GM23248 (cell line): ENCODE results near the gene NCOA5. TPM values are rescaled to one million over a fixed set of nuclear protein-coding genes. Genes with fewer than 3 reads are reported as not detected.

Experiments used
- DNase-seq: peaks from one replicate; pipeline ENCODE4 v3.0.0-alpha.2; 2015
- H2AFZ ChIP-seq: fragments of 200-600 bp; sonication (generic); 2 replicates; pipeline ENCODE4 v1.6.1; 2016; ENCODE audit warnings: antibody characterized with exemption
- H3F3A ChIP-seq: fragments of 200-600 bp; sonication (generic); 2 replicates; pipeline ENCODE4 v1.6.1; 2016; ENCODE audit warnings: mild to moderate bottlenecking, antibody characterized with exemption, mixed run types; ENCODE audit not compliant: insufficient read depth
- H3K27ac ChIP-seq: fragments of 200-600 bp; sonication (generic); 2 replicates; pipeline ENCODE4 v1.5.1; 2016; ENCODE audit warnings: mild to moderate bottlenecking
- H3K27me3 ChIP-seq: fragments of 200-600 bp; sonication (generic); replicated peaks from 2 replicates; pipeline ENCODE4 v1.6.1; 2016; ENCODE audit warnings: mild to moderate bottlenecking; ENCODE audit not compliant: insufficient read depth
- H3K36me3 ChIP-seq: fragments of 200-600 bp; sonication (generic); 2 replicates; pipeline ENCODE4 v1.6.1; 2016; ENCODE audit warnings: low read depth, mild to moderate bottlenecking
- H3K4me1 ChIP-seq: fragments of 200-600 bp; sonication (generic); 2 replicates; pipeline ENCODE4 v1.6.1; 2016; ENCODE audit warnings: mild to moderate bottlenecking; ENCODE audit not compliant: insufficient read depth
- H3K4me2 ChIP-seq: fragments of 200-600 bp; sonication (generic); one replicate; pipeline ENCODE4 v1.6.1; 2016; ENCODE audit warnings: mild to moderate bottlenecking; ENCODE audit not compliant: unreplicated experiment
- H3K4me3 ChIP-seq: fragments of 200-600 bp; sonication (generic); 2 replicates; pipeline ENCODE4 v1.5.1; 2016; ENCODE audit warnings: mild to moderate bottlenecking
- H3K79me2 ChIP-seq: fragments of 200-600 bp; sonication (generic); 2 replicates; pipeline ENCODE4 v1.6.1; 2016; ENCODE audit warnings: mild to moderate bottlenecking; ENCODE audit not compliant: insufficient read depth
- H3K9ac ChIP-seq: fragments of 200-600 bp; sonication (generic); 2 replicates; pipeline ENCODE4 v1.6.1; 2016; ENCODE audit warnings: mild to moderate bottlenecking
- H3K9me2 ChIP-seq: fragments of 200-600 bp; sonication (generic); 2 replicates; pipeline ENCODE4 v1.6.1; 2016; ENCODE audit warnings: mixed run types, mild to moderate bottlenecking, moderate library complexity; ENCODE audit not compliant: insufficient read depth
- H3K9me3 ChIP-seq: fragments of 200-600 bp; sonication (generic); one replicate; pipeline ENCODE4 v1.6.1; 2017; ENCODE audit warnings: low read depth
- H4K20me1 ChIP-seq: fragments of 200-600 bp; sonication (generic); 2 replicates; pipeline ENCODE4 v1.6.0; 2016; ENCODE audit not compliant: insufficient read depth
- EZH2 ChIP-seq: fragments of 200-600 bp; sonication (generic); IDR thresholded peaks from 2 replicates; pipeline ENCODE4 v1.6.1; 2018; ENCODE audit warnings: antibody characterized with exemption, mild to moderate bottlenecking; ENCODE audit not compliant: insufficient read depth, poor library complexity, severe bottlenecking
- EZH2phosphoT487 ChIP-seq: fragments of 200-600 bp; sonication (generic); IDR thresholded peaks from 2 replicates; pipeline ENCODE4 v1.6.1; 2018; ENCODE audit warnings: antibody characterized with exemption, moderate library complexity, mild to moderate bottlenecking, low read depth; ENCODE audit not compliant: insufficient read depth
- WGBS, 2 experiments: methylation state at CpG; one replicate each; pipeline ENCODE4 v1.1.6; 2015 to 2017; ENCODE audit warnings: low lambda C conversion rate in 2 of 2, low coverage in 1 of 2; ENCODE audit errors: missing lambda C conversion rate in 2 of 2; 5-methylcytosine and 5-hydroxymethylcytosine counted together
- in situ Hi-C: fragments of 300-500 bp; cut with MboI; formaldehyde crosslinking; loops from 2 replicates; pipeline ENCODE4 v1.15.0; 2020
- polyA plus RNA-seq: library from polyadenylated mRNA; unstranded; fragments of >200 nt; fragmentation: Nextera tagmentation; extraction: Ambion mirVana; gene quantifications from 2 replicates; pipeline ENCODE4 v1.2.1, GENCODE V29; 2016
- total RNA-seq: library from RNA; depleted of rRNA; stranded (reverse); fragments of >200 nt; shearing (Covaris generic); gene quantifications from 2 replicates; pipeline ENCODE4 v1.2.3, GENCODE V29; 2014; rRNA removed

The NCOA5 gene
- total RNA-seq (15.9 and 20.4 TPM in 2 replicates), polyA plus RNA-seq (14.9 and 15.3 TPM in 2 replicates)

GRCh38 chr20:46089417-46090388 lies at the start of gene NCOA5:
Gene NCOA5, minus strand, starts transcription at chr20:46089962. Its CDS starts 10,538 bp downstream, at chr20:46079424.
- H3K79me2 ChIP-seq, result peaks cover 46% of the 10 kb centered on the region
- H3K27me3 ChIP-seq, result no peaks in the 10 kb centered on the region
- no peaks in the 10 kb centered on the region for H3K9me2 ChIP-seq
- H2AFZ ChIP-seq, result peak within 1 kb of the TSS; percentile 92
- H3K9me3 ChIP-seq, result no peaks in the 10 kb centered on the region
- peak; percentile 98 for DNase-seq
- TF ChIP-seq EZH2phosphoT487, result no peak
- TF ChIP-seq EZH2, result no peak
- peak within 1 kb of the TSS; percentile 86 for H3K9ac ChIP-seq
- H3K27ac ChIP-seq, result peak within 1 kb of the TSS; percentile 85
- H4K20me1 ChIP-seq, result peaks cover 19% of the 10 kb centered on the region; the same call in 1 of the 2 replicates
- in situ Hi-C loops, result no loop called here
- peak within 1 kb of the TSS; percentile 79 for H3K4me3 ChIP-seq
- H3K4me1 ChIP-seq, result peaks cover 20% of the 10 kb centered on the region
- peaks cover 11% of the 10 kb centered on the region; the same call in 1 of the 2 replicates for H3F3A ChIP-seq
- 0 to 1% methylated on average over 89 to 90 of the region's 100 CpGs for WGBS, 2 experiments
- no peaks in the 10 kb centered on the region for H3K36me3 ChIP-seq
- peak within 1 kb of the TSS; percentile 97 for H3K4me2 ChIP-seq

GRCh38 chr20:46139266-46139889 lies 49.6 kb upstream of the NCOA5 start:
- H3K79me2 ChIP-seq, result no peaks in the 10 kb centered on the region
- no peak overlapping the region for H2AFZ ChIP-seq
- TF ChIP-seq EZH2 (no peak), EZH2phosphoT487 (no peak)
- H3K4me2 ChIP-seq, result no peak overlapping the region
- no peaks in the 10 kb centered on the region for H3K4me1 ChIP-seq
- no peaks in the 10 kb centered on the region for H3K9me3 ChIP-seq
- no peaks in the 10 kb centered on the region for H3K36me3 ChIP-seq
- no peak overlapping the region for H3K9ac ChIP-seq
- H3F3A ChIP-seq, result no peaks in the 10 kb centered on the region
- peaks cover 29% of the 10 kb centered on the region for H3K27me3 ChIP-seq
- no peak for DNase-seq
- no peak overlapping the region for H3K27ac ChIP-seq
- H3K4me3 ChIP-seq, result no peak overlapping the region
- in situ Hi-C loops, result loop anchor here (10.0 to 25.0 kb wide), 2 partner anchors 205 to 298 kb away; no protein-coding TSS in a partner anchor
- no peaks in the 10 kb centered on the region for H3K9me2 ChIP-seq
- no peaks in the 10 kb centered on the region for H4K20me1 ChIP-seq
- WGBS, 2 experiments, result 31 to 33% methylated on average over 8 of the region's 8 CpGs

GRCh38 chr20:46137816-46138215 lies 48.1 kb upstream of the NCOA5 start:
- H3F3A ChIP-seq, result no peaks in the 10 kb centered on the region
- in situ Hi-C loops, result loop anchor here (10.0 to 25.0 kb wide), 2 partner anchors 207 to 299 kb away; no protein-coding TSS in a partner anchor
- H3K9ac ChIP-seq, result no peak overlapping the region
- H3K27me3 ChIP-seq, result peaks cover 22% of the 10 kb centered on the region
- no peaks in the 10 kb centered on the region for H3K9me3 ChIP-seq
- H3K9me2 ChIP-seq, result no peaks in the 10 kb centered on the region
- no peaks in the 10 kb centered on the region for H4K20me1 ChIP-seq
- H3K4me3 ChIP-seq, result no peak overlapping the region
- no peaks in the 10 kb centered on the region for H3K79me2 ChIP-seq
- H3K4me2 ChIP-seq, result no peak overlapping the region
- TF ChIP-seq EZH2 (no peak), EZH2phosphoT487 (no peak)
- WGBS, 2 experiments, result 55 to 59% methylated on average over 5 of the region's 5 CpGs
- H3K36me3 ChIP-seq, result no peaks in the 10 kb centered on the region
- H3K27ac ChIP-seq, result no peak overlapping the region
- no peaks in the 10 kb centered on the region for H3K4me1 ChIP-seq
- H2AFZ ChIP-seq, result no peak overlapping the region
- no peak for DNase-seq

- no peak for TF ChIP-seq EZH2
- no peak for TF ChIP-seq EZH2phosphoT487
- Histone ChIP-seq H3K27ac (no peak overlapping the region), H3K36me3 (no peaks in the 10 kb centered on the region), H4K20me1 (no peaks in the 10 kb centered on the region), H2AFZ (no peak overlapping the region), H3K9ac (no peak overlapping the region), H3K79me2 (no peaks in the 10 kb centered on the region), H3K9me2 (no peaks in the 10 kb centered on the region), H3K27me3 (peaks cover 24% of the 10 kb centered on the region), H3F3A (no peaks in the 10 kb centered on the region), H3K4me1 (no peaks in the 10 kb centered on the region), H3K9me3 (no peaks in the 10 kb centered on the region), H3K4me2 (no peak overlapping the region), H3K4me3 (no peak overlapping the region)
- in situ Hi-C loops, result loop anchor here (10.0 to 25.0 kb wide), 2 partner anchors 209 to 301 kb away; no protein-coding TSS in a partner anchor
- DNase-seq, result no peak
- WGBS, 2 experiments, result 46 to 49% methylated on average over 12 of the region's 12 CpGs
Observed at GRCh38 chr20:46135856-46136633, 46.3 kb upstream of the NCOA5 start.
